GM12865 (cell line): Measurements from ENCODE around the gene DHX15.

Experiments used
- DNase-seq: peaks from one replicate; pipeline ENCODE4 v3.0.0; 2010; ENCODE audit warnings: low read depth
- H3K4me3 ChIP-seq: 2 replicates; pipeline ENCODE4 v1.5.1; 2011; ENCODE audit warnings: mild to moderate bottlenecking, low read depth, low read length, control low read depth
- CTCF ChIP-seq: IDR thresholded peaks from 2 replicates; pipeline ENCODE4 v1.5.1; 2011; ENCODE audit warnings: low read length, control low read depth, low read depth, inconsistent platforms; ENCODE audit not compliant: insufficient read depth; ENCODE audit errors: missing control alignments

DHX15 gene

GRCh38 chr4:24614881-24615280, 30.5 kb upstream of the DHX15 start:
- no peak for DNase-seq

GRCh38 chr4:24613502-24613901, 29.1 kb upstream of the DHX15 start:
- TF ChIP-seq CTCF, result no peak
- no peak for DNase-seq
- no peak overlapping the region for H3K4me3 ChIP-seq

More at GRCh38 chr4:24614881-24615280, 30.5 kb upstream of the DHX15 start:
- no peak for TF ChIP-seq CTCF
- no peak overlapping the region for H3K4me3 ChIP-seq

GRCh38 chr4:24611575-24611974, 27.2 kb upstream of the DHX15 start:
- no peak for TF ChIP-seq CTCF
- no peak overlapping the region for H3K4me3 ChIP-seq
- DNase-seq, result no peak

GRCh38 chr4:24607334-24607733, 23.0 kb upstream of the DHX15 start:
- TF ChIP-seq CTCF, result no peak
- no peak for DNase-seq
- H3K4me3 ChIP-seq, result no peak overlapping the region

- no peak overlapping the region for H3K4me3 ChIP-seq
- TF ChIP-seq CTCF, result no peak
- DNase-seq, result no peak
Measured at GRCh38 chr4:24605216-24605615, 20.9 kb upstream of the DHX15 start.

- TF ChIP-seq CTCF, result no peak
- no peak overlapping the region for H3K4me3 ChIP-seq
- DNase-seq, result no peak
Measured at GRCh38 chr4:24604558-24605214, 20.3 kb upstream of the DHX15 start.

- DNase-seq, result no peak
- TF ChIP-seq CTCF, result no peak
- no peak overlapping the region for H3K4me3 ChIP-seq
Measured at GRCh38 chr4:24603343-24603742, 19.0 kb upstream of the DHX15 start.
